Kidney tubule cell (primary cell): Measurements from ENCODE around the gene KATNIP.
"Not testable (repeated sequence)": the region's sequence is repeated elsewhere in the genome, so short reads cannot be mapped to it uniquely, and the experiment has no call there.

Experiments
- DNase-seq: peaks from one replicate; pipeline ENCODE4 v3.0.0-alpha.2; 2018; ENCODE audit warnings: low spot score

The KATNIP gene

DNA sequence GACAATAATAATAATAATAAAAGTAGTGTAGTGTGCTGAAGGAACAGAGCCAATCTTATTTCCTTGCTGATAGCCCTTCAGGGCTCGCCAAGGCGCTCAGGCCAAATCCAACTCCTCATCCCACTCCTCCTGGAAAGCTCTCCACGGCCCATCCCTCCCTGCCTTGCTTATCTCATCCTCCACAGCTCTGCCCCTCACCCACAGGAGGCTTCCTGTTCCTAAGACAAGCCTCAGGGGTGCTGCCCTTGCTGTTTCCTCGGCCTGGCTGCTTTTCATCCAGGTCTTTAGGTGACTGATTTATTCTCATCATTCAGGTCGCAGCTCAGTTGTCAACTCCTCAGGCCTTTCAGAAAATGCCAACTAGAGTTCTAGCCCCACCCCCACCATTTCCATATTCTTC, 11.4 kb upstream of the KATNIP start:
- no peak for DNase-seq

- DNase-seq, result no peak
Measured at GRCh38 chr16:27539120-27539519, 10.8 kb upstream of the KATNIP start.

DNA sequence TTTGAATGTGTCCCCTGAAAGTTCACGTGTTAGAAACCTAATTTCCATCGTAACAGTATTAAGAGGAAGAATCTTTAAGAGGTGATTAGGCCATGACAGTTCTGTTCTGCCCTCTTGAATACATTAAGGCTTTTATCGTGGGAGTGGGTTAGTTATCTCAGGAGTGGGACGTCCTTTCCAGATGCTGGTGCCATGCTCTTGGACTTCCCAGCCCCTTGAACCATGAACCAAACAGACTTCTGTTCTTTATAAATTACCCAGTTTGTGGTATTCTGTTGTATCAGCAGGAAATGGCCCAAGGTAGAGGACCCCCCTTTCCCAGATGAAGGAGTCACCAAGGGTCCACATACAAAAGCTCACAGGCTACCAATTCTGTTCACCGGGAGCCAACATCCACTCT, 10.3 kb upstream of the KATNIP start:
- DNase-seq, result no peak

DNA sequence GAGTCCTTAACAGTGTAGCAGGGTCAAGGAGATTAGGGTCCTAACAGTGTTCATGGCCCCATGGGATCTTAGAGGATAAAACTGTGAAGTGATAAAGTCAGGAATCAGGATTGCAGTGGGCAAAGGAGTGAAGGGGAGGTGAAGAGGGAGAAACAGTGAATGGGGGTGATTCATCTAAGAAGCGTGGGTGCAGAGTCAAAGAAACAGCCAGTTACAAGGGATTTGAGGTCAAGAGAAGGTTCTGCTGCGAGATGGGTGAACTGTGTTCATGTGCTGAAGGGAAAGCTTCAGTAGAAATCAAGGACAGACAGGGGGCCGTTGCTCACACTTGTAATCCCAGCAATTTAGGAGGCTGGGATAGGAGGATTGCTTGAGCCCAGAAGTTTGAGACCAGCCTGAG, 6.1 kb upstream of the KATNIP start:
- no peak for DNase-seq

GRCh38 chr16:27544671-27545070, 5.3 kb upstream of the KATNIP start:
- no peak for DNase-seq

GRCh38 chr16:27547134-27547533, 2.8 kb upstream of the KATNIP start:
- DNase-seq, result peak; percentile 42

DNA sequence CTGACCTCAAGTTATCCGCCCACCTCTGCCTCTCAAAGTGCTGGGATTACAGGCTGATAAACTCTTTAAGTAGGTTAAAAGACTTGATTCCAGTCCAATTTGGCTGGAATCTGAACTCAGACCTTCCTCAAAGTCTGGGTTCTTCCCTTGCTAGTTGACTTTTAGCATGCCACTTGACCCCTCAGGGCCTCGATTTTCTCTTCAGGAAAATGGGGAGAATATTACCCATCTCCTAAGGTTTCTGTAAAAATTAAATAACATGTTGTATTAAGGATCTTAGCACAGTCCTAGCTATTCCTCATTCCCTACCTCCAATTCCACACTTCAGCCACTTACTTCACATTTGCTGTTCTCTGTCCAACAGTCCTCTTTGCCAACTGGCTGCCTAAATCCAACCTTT, 2.1 kb upstream of the KATNIP start:
- DNase-seq, result no peak

- DNase-seq, result no peak
Measured at GRCh38 chr16:27549464-27549745, 539 bp upstream of the KATNIP start.

- DNase-seq, result peak; percentile 4
Measured at GRCh38 chr16:27550582-27550920, 607 bp downstream of the KATNIP start.

GRCh38 chr16:27551036-27551435, 1.1 kb downstream of the KATNIP start:
- DNase-seq, result no peak

GRCh38 chr16:27556471-27556870, 6.5 kb downstream of the KATNIP start:
- DNase-seq, result no peak

GRCh38 chr16:27558434-27558833, 8.5 kb downstream of the KATNIP start:
- no peak for DNase-seq

DNA sequence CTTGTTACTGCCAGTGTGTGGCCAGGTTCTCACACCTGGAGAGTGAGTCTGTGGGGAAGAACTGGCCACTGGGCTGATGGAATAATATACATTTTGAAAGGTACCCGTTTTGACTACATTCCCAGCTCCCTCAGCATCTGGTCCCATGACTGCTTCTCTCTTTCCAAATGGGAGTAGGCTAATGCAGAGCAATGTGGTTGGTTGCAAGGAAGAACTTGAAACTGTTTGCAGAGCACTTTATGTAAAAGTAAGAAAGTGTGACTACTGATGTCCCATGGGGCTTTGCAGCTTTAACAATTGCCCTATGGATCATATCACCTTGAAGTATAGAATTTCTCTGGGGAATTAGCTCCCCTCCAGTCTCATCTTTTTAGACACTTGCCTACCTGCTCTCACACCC, 9.0 kb downstream of the KATNIP start:
- DNase-seq, result no peak

GRCh38 chr16:27561216-27561615, 11.3 kb downstream of the KATNIP start:
- no peak for DNase-seq

GRCh38 chr16:27564224-27564623, 14.3 kb downstream of the KATNIP start:
- DNase-seq, result no peak

DNA sequence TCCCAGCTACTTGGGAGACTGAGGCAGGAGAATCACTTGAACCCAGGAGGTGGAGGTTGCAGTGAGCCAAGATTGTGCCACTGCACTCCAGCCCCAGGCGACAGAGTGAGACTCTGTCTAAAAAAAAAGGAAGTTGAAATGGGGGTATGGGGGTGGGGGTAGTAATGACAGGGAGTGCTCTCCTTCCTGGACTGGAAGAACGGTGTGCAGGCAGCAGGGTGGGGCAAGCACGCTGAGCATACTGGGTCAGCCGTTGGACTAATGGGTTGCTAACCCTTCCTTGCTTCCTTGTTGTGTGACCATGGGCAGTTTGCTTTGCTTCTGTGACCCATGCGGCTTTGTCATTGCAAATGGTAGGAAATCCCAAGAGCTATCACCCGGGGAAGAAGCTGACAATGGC, 16.5 kb downstream of the KATNIP start:
- DNase-seq, result no peak

DNA sequence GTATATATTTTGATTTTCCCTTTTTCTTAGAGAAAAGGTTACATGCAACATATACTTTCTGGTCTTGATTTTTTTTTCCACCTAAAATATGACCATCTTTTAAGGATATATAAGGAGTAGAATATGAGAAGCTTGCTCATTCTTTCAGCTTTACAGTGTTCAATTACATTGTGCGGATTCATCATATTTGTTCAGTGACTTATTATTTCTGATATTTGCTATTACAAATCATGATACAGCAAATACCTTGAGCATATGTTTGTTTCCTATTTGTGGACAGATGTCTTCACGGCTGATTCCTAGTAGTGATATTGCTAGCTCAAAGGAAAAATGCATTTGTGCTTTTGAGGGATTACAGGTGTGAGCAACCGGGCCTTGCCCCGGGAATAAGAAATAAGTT, 18.1 kb downstream of the KATNIP start:
- no peak for DNase-seq

DNA sequence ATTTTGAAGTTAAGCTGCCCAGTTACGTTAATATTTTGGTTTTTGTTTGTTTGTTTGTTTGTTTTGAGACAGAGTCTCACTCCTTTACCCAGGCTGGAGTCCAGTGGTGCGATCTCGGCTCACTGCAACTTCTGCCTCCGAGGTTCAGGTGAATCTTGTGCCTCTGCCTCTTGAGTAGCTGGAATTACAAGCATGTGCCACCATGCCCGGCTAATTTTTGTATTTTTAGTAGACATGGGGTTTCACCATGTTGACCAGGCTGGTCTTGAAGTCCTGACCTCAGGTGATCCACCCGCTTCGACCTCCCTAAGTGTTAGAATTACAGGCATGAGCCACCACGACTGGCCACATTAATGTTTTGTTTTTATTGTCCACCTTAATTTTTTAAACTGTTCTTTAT, 21.0 kb downstream of the KATNIP start:
- DNase-seq, result not testable (repeated sequence)

GRCh38 chr16:27571433-27572326, 21.7 kb downstream of the KATNIP start:
- DNase-seq, result no peak

- no peak for DNase-seq
Measured at GRCh38 chr16:27572711-27573110, 22.8 kb downstream of the KATNIP start.

DNA sequence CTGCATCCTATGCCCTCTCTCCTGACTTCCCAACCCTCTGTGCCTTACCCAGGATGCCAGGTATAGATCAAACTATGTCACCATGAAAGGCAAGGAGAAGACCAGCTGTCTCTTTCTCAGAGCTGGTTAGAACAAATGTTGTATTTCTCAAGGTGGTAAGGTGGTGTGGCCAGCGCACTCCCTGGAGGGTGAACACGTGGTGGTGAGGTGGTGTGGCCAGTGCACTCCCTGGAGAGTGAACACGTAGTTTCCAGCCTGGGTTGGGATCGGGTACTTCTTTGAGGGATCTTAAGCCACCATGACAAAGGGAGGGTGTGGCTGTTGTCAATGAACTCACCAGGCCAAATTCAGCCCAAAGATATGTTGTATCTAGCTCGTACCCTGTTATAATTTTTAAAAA, 26.8 kb downstream of the KATNIP start:
- no peak for DNase-seq

DNA sequence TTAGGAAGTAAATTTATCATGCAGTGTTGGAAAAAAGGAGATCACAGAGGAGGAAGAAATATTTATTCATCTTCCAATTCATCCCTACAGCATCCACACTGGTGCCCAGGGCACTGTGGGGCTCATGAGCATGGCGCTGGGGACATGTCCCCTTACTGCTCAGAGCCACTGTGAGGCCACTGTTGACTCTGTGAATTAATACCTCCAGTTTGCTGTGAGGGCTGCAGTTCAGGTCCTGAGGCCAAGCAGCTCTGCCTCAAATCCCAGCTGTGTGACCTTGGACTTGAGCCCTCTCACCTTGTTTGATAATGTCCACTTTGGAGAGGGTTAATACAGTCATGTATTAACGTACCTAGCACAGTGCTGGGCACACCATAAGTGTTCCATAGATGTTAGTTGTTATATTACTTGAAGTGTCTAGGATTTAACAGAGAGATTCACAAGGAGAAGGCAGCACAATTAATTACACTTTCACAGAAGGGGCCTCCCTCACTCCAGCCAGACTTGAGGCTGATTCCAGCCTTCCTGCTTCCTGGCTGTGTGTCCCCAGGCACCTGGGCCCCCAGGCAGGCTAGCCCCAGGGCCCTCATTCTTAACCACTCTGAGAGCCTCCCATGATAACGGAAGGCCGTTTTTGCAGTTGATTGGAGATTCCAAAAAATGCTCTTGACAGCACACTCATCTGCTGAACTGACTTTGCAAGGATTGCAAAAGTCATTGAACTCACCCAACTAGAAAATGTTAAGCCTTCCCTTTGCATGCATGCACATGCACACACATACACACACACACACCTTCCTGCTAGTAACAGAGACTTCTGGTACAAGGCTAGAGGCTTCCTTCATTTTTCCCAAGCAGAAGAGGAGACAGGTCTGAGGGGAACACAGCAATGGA, 29.4 kb downstream of the KATNIP start:
- DNase-seq, result peak; percentile 57

DNA sequence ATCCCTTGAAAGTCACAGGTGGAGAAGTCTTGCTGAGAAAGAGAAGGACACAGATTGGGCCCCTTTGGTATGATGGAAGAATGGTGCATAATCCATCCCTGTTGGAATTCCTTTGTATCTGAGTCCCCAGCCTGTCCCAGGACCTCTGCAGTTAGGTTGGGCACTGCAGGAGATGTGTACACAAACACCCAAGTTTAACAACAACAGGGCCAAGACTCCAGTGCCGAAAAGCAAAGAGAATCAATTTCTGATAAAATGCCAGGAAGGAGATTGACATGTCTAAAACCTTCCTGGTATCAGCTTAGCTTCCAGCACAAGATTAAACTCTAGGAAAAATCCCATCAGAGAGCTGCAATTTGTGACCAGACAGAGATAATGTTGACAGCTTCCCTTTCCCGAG, 32.9 kb downstream of the KATNIP start:
- no peak for DNase-seq

DNA sequence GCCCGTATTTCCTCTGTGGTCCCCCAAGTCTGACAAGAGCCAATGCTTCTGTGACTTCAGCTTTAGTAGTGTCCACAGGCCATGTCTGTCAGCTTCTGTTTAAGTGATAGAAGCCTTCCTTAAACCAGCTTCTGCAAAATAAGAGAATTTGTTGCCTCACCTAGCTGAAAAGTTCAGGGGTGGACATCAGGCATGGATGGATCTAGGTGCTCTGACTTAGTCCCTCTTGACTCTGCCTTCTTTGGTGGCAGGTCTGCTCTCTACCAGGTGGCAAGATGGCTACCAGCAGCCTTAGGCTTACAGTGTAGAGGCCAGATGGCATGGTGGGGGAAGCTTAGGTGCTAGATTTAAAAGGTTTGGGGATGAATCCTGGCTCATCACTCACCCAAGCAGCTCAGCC, 33.7 kb downstream of the KATNIP start:
- DNase-seq, result no peak
